GM23248 (cell line): Measurements from ENCODE around the gene CHIC1. TPM values are rescaled to one million over a fixed set of nuclear protein-coding genes. Genes with fewer than 3 reads are reported as not detected.
"Not testable (repeated sequence)": the region's sequence is repeated elsewhere in the genome, so short reads cannot be mapped to it uniquely, and the experiment has no call there.

Experiments used
- DNase-seq: peaks from one replicate; pipeline ENCODE4 v3.0.0-alpha.2; 2015
- H2AFZ ChIP-seq: fragments of 200-600 bp; sonication (generic); 2 replicates; pipeline ENCODE4 v1.6.1; 2016; ENCODE audit warnings: antibody characterized with exemption
- H3F3A ChIP-seq: fragments of 200-600 bp; sonication (generic); 2 replicates; pipeline ENCODE4 v1.6.1; 2016; ENCODE audit warnings: mild to moderate bottlenecking, antibody characterized with exemption, mixed run types; ENCODE audit not compliant: insufficient read depth
- H3K27ac ChIP-seq: fragments of 200-600 bp; sonication (generic); 2 replicates; pipeline ENCODE4 v1.5.1; 2016; ENCODE audit warnings: mild to moderate bottlenecking
- H3K27me3 ChIP-seq: fragments of 200-600 bp; sonication (generic); replicated peaks from 2 replicates; pipeline ENCODE4 v1.6.1; 2016; ENCODE audit warnings: mild to moderate bottlenecking; ENCODE audit not compliant: insufficient read depth
- H3K36me3 ChIP-seq: fragments of 200-600 bp; sonication (generic); 2 replicates; pipeline ENCODE4 v1.6.1; 2016; ENCODE audit warnings: low read depth, mild to moderate bottlenecking
- H3K4me1 ChIP-seq: fragments of 200-600 bp; sonication (generic); 2 replicates; pipeline ENCODE4 v1.6.1; 2016; ENCODE audit warnings: mild to moderate bottlenecking; ENCODE audit not compliant: insufficient read depth
- H3K4me2 ChIP-seq: fragments of 200-600 bp; sonication (generic); one replicate; pipeline ENCODE4 v1.6.1; 2016; ENCODE audit warnings: mild to moderate bottlenecking; ENCODE audit not compliant: unreplicated experiment
- H3K4me3 ChIP-seq: fragments of 200-600 bp; sonication (generic); 2 replicates; pipeline ENCODE4 v1.5.1; 2016; ENCODE audit warnings: mild to moderate bottlenecking
- H3K79me2 ChIP-seq: fragments of 200-600 bp; sonication (generic); 2 replicates; pipeline ENCODE4 v1.6.1; 2016; ENCODE audit warnings: mild to moderate bottlenecking; ENCODE audit not compliant: insufficient read depth
- H3K9ac ChIP-seq: fragments of 200-600 bp; sonication (generic); 2 replicates; pipeline ENCODE4 v1.6.1; 2016; ENCODE audit warnings: mild to moderate bottlenecking
- H3K9me2 ChIP-seq: fragments of 200-600 bp; sonication (generic); 2 replicates; pipeline ENCODE4 v1.6.1; 2016; ENCODE audit warnings: mixed run types, mild to moderate bottlenecking, moderate library complexity; ENCODE audit not compliant: insufficient read depth
- H3K9me3 ChIP-seq: fragments of 200-600 bp; sonication (generic); one replicate; pipeline ENCODE4 v1.6.1; 2017; ENCODE audit warnings: low read depth
- H4K20me1 ChIP-seq: fragments of 200-600 bp; sonication (generic); 2 replicates; pipeline ENCODE4 v1.6.0; 2016; ENCODE audit not compliant: insufficient read depth
- EZH2 ChIP-seq: fragments of 200-600 bp; sonication (generic); IDR thresholded peaks from 2 replicates; pipeline ENCODE4 v1.6.1; 2018; ENCODE audit warnings: antibody characterized with exemption, mild to moderate bottlenecking; ENCODE audit not compliant: insufficient read depth, poor library complexity, severe bottlenecking
- EZH2phosphoT487 ChIP-seq: fragments of 200-600 bp; sonication (generic); IDR thresholded peaks from 2 replicates; pipeline ENCODE4 v1.6.1; 2018; ENCODE audit warnings: antibody characterized with exemption, moderate library complexity, mild to moderate bottlenecking, low read depth; ENCODE audit not compliant: insufficient read depth
- WGBS, 2 experiments: methylation state at CpG; one replicate each; pipeline ENCODE4 v1.1.6; 2015 to 2017; ENCODE audit warnings: low lambda C conversion rate in 2 of 2, low coverage in 1 of 2; ENCODE audit errors: missing lambda C conversion rate in 2 of 2; 5-methylcytosine and 5-hydroxymethylcytosine counted together
- in situ Hi-C: fragments of 300-500 bp; cut with MboI; formaldehyde crosslinking; loops from 2 replicates; pipeline ENCODE4 v1.15.0; 2020
- polyA plus RNA-seq: library from polyadenylated mRNA; unstranded; fragments of >200 nt; fragmentation: Nextera tagmentation; extraction: Ambion mirVana; gene quantifications from 2 replicates; pipeline ENCODE4 v1.2.1, GENCODE V29; 2016
- total RNA-seq: library from RNA; depleted of rRNA; stranded (reverse); fragments of >200 nt; shearing (Covaris generic); gene quantifications from 2 replicates; pipeline ENCODE4 v1.2.3, GENCODE V29; 2014

CHIC1 gene
- total and polyA plus RNA-seq, 2 experiments from 2014 or later = 3.3 to 7.9 TPM

DNA sequence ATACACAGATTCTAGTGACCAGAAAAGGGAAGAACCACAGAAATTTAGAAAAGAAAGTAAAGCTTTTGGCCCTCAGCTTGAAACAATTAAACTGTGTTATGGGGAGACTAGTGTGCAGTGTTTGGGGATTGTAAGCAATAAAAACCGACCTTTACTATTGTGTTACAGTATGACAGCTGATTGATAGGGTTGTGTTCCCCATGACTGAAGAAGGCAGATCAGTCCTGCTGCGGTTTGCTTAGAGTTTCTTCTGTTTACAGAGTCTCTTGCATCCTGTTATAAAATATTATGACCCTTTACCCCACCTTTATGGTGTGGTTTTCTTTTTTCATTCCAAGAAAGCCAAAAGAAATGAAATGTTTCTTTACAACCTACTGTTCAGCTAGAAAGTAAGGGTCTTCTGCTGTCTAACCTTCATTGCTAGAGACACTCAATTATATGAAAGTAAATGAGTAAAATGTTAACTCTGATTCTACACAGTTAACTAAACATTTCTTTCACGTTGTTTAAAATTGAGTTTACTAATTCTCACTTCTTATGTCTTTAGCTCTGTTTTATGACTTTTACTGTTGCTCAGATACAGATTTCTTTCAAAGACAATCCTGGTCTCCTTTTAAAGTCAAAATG lies 18.1 kb downstream of the CHIC1 start:
- Histone ChIP-seq H3K27me3 (no peaks in the 10 kb centered on the region), H2AFZ (no peak overlapping the region), H3K79me2 (no peaks in the 10 kb centered on the region), H3K36me3 (no peaks in the 10 kb centered on the region), H3K9me3 (no peaks in the 10 kb centered on the region), H3K27ac (no peak overlapping the region), H3K9me2 (no peaks in the 10 kb centered on the region), H3F3A (no peaks in the 10 kb centered on the region), H3K4me2 (no peak overlapping the region), H3K4me3 (no peak overlapping the region), H4K20me1 (no peaks in the 10 kb centered on the region), H3K9ac (no peak overlapping the region), H3K4me1 (peaks cover 13% of the 10 kb centered on the region; the same call in 1 of the 2 replicates)
- in situ Hi-C loops = no loop called here
- TF ChIP-seq EZH2 = no peak
- TF ChIP-seq EZH2phosphoT487 = no peak
- DNase-seq = no peak
- whole genome bisulfite sequencing, 2 experiments = 19 to 29% methylated on average over 3 of the region's 3 CpGs

DNA sequence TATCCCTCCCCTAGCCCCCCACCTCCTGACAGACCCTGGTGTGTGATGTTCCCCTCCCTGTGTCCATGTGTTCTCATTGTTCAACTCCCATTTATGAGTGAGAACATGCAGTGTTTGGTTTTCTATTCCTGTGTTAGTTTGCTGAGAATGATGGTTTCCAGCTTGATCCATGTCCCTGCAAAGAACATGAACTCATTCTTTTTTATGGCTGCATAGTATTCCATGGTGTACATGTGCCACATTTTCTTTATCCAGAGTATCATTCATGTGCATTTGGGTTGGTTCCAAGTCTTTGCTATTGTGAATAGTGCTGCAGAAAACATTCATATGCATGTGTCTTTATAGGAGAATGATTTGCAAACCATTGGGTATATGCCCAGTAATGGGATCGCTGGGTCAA lies 34.8 kb downstream of the CHIC1 start:
- in situ Hi-C loops = not testable (repeated sequence)

DNA sequence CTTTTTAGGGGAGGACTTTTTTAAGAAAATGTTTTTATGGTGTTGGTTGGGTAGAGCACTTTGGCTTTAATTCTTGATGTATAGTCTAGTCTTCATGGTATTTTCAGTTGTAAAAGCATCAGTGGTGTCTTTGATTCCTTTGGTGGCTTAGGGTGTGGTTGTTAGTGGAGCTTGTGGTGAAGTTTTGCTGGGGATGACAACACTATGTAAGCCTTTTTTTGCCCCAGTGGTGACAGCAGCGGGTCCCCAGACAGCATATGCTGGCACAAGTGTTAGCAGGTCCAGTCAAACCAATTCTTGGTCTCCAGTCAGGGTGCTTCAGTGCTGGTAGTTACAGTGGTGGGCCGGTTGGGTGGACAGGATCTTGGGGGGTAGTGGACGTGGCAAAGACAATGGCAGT lies 52.0 kb downstream of the CHIC1 start:
- H3K4me2 ChIP-seq = no peak overlapping the region
- H3K9me2 ChIP-seq = no peaks in the 10 kb centered on the region
- in situ Hi-C loops = no loop called here
- no peak for TF ChIP-seq EZH2phosphoT487
- no peak for TF ChIP-seq EZH2
- no peak overlapping the region for H3K4me3 ChIP-seq
- no peaks in the 10 kb centered on the region for H3K9me3 ChIP-seq
- no peak overlapping the region for H2AFZ ChIP-seq
- WGBS, 2 experiments = 81 to 100% methylated on average over 3 of the region's 3 CpGs
- H3K9ac ChIP-seq = no peak overlapping the region
- H3K27ac ChIP-seq = no peak overlapping the region
- no peaks in the 10 kb centered on the region for H3K79me2 ChIP-seq
- H3K27me3 ChIP-seq = no peaks in the 10 kb centered on the region
- H4K20me1 ChIP-seq = no peaks in the 10 kb centered on the region
- no peaks in the 10 kb centered on the region for H3F3A ChIP-seq
- no peak for DNase-seq
- no peaks in the 10 kb centered on the region for H3K36me3 ChIP-seq
- no peaks in the 10 kb centered on the region for H3K4me1 ChIP-seq

More for the DNA sequence above, 34.8 kb downstream of the CHIC1 start:
- not testable (repeated sequence) for H4K20me1 ChIP-seq, H3K4me2 ChIP-seq, H3K9me3 ChIP-seq, H3K27me3 ChIP-seq, H3K9ac ChIP-seq, H3K36me3 ChIP-seq, H3K4me1 ChIP-seq, H3K27ac ChIP-seq, H3K79me2 ChIP-seq, H2AFZ ChIP-seq, H3K4me3 ChIP-seq, DNase-seq, H3F3A ChIP-seq, H3K9me2 ChIP-seq
- WGBS, 2 experiments = 100% methylated on average over 1 of the region's 1 CpG

DNA sequence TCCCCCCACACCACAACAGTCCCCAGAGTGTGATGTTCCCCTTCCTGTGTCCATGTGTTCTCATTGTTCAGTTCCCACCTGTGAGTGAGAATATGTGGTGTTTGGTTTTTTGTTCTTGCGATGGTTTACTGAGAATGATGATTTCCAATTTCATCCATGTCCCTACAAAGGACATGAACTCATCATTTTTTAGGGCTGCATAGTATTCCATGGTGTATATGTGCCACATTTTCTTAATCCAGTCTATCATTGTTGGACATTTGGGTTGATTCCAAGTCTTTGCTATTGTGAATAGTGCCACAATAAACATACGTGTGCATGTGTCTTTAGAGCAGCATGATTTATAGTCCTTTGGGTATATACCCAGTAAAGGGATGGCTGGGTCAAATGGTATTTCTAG lies 78.7 kb downstream of the CHIC1 start:
- H3K79me2 ChIP-seq, H3F3A ChIP-seq, H3K4me2 ChIP-seq, H4K20me1 ChIP-seq, H2AFZ ChIP-seq, DNase-seq, H3K27me3 ChIP-seq, H3K27ac ChIP-seq, H3K4me3 ChIP-seq, H3K9me2 ChIP-seq, in situ Hi-C loops, H3K9ac ChIP-seq, H3K4me1 ChIP-seq, H3K9me3 ChIP-seq, H3K36me3 ChIP-seq: not testable (repeated sequence)
- 86 to 93% methylated on average over 2 of the region's 2 CpGs for WGBS, 2 experiments

DNA sequence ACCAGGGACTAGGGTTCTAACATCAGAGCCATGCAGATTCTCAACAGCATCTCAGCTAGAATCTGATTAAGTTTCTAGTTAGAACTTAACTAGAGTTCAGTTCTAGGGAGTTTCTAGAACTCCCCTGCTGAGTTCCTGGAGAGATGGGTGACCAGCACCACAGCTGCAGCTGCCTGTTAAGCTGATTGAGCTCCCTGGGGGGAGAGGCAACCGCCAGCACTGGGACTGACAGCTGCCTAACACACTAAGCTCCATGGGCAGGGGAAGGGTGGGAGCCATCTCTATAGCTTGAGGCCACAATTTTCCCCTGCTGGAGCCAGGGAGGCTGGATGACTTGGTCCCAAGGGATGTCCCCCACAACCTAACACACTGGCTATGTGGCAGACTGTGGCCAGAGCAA lies 84.2 kb downstream of the CHIC1 start:
- Histone ChIP-seq H4K20me1 (no peaks in the 10 kb centered on the region), H3K4me2 (no peak overlapping the region), H3K36me3 (no peaks in the 10 kb centered on the region), H3K9ac (no peak overlapping the region), H3F3A (no peaks in the 10 kb centered on the region), H3K4me1 (no peaks in the 10 kb centered on the region), H3K4me3 (no peak overlapping the region), H3K9me2 (no peaks in the 10 kb centered on the region), H2AFZ (no peak overlapping the region), H3K27me3 (no peaks in the 10 kb centered on the region), H3K79me2 (no peaks in the 10 kb centered on the region), H3K27ac (no peak overlapping the region), H3K9me3 (no peaks in the 10 kb centered on the region)
- in situ Hi-C loops = no loop called here
- TF ChIP-seq EZH2phosphoT487 (no peak), EZH2 (no peak)
- WGBS, 2 experiments = 100% methylated on average over 1 of the region's 1 CpG; no CpG with 5 or more reads in 1 of the 2 experiments
- DNase-seq = no peak
